ENCODE data around the gene RASSF5. TPM values are rescaled to one million over a fixed set of nuclear protein-coding genes. Genes with fewer than 3 reads are reported as not detected.
"Not testable (repeated sequence)": the region's sequence is repeated elsewhere in the genome, so short reads cannot be mapped to it uniquely, and the experiment has no call there.

Gene RASSF5
- total and polyA plus RNA-seq, 8 donors, result 6.7 to 22.3 (median 12.5) TPM

DNA sequence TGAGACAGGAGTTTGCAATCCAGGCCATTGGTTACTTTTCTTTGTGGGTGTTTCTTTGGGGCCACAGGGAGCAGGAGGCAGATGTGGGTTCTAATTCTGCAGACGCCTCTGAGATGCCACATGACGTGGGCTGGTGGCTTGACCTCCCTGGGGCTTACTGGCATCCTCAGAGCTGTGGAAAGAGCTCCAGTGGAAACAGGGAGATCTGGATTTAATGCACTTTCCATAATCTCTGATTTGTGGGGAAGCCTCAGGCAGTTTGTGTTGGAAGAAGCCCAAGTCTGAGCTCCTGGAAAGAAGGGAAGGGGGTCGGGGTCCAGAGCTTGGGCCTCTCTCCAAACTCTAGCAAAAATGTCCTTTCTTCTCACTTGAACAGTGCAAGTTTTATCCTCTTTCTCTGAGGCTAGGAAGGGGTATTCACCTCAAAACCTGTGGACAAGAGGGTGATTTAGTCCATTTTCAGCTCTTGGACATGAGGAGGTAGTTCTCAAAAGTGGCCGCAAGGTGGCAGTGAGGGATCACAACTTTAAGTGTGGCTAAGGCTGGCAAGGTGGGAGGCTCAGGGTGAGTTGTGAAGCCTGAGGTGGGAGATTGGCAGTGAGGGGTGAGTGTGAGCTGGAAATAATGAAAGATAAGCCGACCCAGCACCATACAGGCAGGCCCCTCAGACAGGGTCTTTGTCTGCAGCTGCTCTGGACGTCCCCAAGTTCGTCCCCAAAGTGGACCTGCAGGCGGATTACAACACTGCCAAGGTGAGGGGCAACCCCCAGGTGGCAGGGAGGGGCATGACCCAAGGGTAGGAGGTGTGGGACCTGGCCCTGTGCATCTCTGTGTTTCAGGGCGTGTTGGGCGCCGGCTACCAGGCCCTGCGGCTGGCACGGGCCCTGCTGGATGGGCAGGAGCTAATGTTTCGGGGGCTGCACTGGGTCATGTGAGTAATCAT lies 27.9 kb upstream of the RASSF5 start:
- WGBS, 2 donors, result 77 to 80% methylated on average over 14 of the region's 14 CpGs
- no peaks in the 10 kb centered on the region for H3K9me3 ChIP-seq
- no peaks in the 10 kb centered on the region for H3K27me3 ChIP-seq
- no peak for FAIRE-seq
- intact Hi-C loops (cut with DNase I), result loop anchor here in 1 of 3 donors (10.0 kb wide), 2 partner anchors 185 to 435 kb away; no protein-coding TSS in a partner anchor
- no peak overlapping the region for H3K4me3 ChIP-seq
- no peaks in the 10 kb centered on the region for H3K4me1 ChIP-seq
- no peaks in the 10 kb centered on the region for H3K36me3 ChIP-seq
- no peak overlapping the region for H3K27ac ChIP-seq
- peak in 5 of 6 donors; percentile 42 to 80 (median 65) for DNase-seq
- ATAC-seq, result peak; percentile 55 to 85 (median 76)
- TF ChIP-seq, protein P1, sequence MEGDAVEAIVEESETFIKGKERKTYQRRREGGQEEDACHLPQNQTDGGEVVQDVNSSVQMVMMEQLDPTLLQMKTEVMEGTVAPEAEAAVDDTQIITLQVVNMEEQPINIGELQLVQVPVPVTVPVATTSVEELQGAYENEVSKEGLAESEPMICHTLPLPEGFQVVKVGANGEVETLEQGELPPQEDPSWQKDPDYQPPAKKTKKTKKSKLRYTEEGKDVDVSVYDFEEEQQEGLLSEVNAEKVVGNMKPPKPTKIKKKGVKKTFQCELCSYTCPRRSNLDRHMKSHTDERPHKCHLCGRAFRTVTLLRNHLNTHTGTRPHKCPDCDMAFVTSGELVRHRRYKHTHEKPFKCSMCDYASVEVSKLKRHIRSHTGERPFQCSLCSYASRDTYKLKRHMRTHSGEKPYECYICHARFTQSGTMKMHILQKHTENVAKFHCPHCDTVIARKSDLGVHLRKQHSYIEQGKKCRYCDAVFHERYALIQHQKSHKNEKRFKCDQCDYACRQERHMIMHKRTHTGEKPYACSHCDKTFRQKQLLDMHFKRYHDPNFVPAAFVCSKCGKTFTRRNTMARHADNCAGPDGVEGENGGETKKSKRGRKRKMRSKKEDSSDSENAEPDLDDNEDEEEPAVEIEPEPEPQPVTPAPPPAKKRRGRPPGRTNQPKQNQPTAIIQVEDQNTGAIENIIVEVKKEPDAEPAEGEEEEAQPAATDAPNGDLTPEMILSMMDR (IDR thresholded peaks at IDR 0.05), result peak; percentile 62 to 77 (median 64)

DNA sequence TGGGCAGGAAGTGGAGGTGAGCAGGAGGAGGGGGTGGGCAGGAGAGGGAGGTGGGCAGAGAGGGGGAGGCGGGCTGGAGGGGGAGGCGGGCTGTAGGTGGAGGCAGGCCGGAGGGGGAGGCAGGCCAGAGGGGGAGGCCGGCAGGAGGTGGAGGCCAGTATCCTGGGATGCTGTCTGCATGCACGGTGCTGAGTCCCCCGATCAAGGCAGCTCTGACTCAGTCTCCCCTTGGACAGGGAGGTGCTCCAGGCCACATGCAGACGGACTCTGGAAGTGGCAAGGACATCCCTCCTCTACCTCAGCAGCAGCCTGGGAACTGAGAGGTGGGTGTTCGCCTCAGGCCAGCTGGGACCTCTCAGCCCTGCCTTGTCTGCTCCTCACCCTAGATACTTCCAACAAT lies 27.1 kb upstream of the RASSF5 start:
- 85 to 90% methylated on average over 4 to 8 of the region's 8 CpGs for WGBS, 2 donors
- intact Hi-C loops (cut with DNase I), result loop anchor here in 1 of 3 donors (10.0 kb wide), 2 partner anchors 185 to 435 kb away; no protein-coding TSS in a partner anchor
- FAIRE-seq, result no peak
- Histone ChIP-seq H3K9me3 (no peaks in the 10 kb centered on the region), H3K27ac (no peak overlapping the region), H3K36me3 (no peaks in the 10 kb centered on the region), H3K27me3 (no peaks in the 10 kb centered on the region), H3K4me1 (no peaks in the 10 kb centered on the region), H3K4me3 (no peak overlapping the region)
- DNase-seq, result no peak
- ATAC-seq, result no peak
- TF ChIP-seq, protein P1 (IDR thresholded peaks at IDR 0.05), result no peak

DNA sequence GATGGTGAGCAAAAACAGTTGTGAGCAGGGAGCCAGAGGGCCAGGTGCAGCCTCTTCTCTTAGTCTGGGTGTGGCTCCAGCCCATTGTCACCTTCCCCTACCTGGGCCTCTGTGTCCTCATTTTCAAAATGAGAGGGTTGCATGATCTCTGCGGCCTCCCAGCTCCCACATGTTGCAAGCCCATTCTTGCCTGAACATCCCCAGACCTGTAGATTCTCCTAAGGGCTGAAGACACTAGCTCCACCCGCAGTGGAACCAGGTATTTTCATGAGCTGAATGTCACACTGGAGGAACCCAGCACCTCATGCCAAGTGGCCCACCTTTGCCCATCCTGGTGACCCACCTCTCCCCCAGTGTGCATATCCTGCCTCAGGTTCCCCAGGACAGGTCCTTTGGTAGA lies 24.7 kb upstream of the RASSF5 start:
- Histone ChIP-seq H3K27me3 (no peaks in the 10 kb centered on the region), H3K4me3 (no peak overlapping the region), H3K36me3 (no peaks in the 10 kb centered on the region), H3K9me3 (no peaks in the 10 kb centered on the region), H3K27ac (no peak overlapping the region), H3K4me1 (no peaks in the 10 kb centered on the region)
- intact Hi-C loops (cut with DNase I), result loop anchor here in 1 of 3 donors (10.0 kb wide), 2 partner anchors 182 to 432 kb away; no protein-coding TSS in a partner anchor
- no peak for FAIRE-seq
- WGBS, 2 donors, result 90 to 100% methylated on average over 2 of the region's 2 CpGs
- TF ChIP-seq, protein P1 (IDR thresholded peaks at IDR 0.05), result no peak
- DNase-seq, result no peak
- no peak for ATAC-seq

DNA sequence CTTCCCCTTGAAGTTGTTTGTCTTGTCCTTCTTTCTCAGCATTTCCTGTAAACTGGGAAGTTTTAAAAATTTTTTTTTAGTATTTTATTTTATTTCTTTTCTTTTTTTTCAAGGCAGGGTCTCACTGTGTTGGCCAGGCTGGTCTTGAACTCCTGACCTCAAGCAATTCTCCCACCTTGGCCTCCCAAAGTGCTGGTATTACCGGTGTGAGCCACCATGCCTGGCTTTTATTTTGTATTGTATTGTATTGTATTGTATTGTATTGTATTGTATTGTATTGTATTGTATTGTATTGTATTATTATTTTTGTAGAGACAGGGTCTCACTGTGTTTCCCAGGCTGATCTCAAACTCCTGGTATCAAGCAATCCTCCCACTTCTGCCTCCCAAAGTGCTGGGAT lies 23.5 kb upstream of the RASSF5 start:
- H3K36me3 ChIP-seq, H3K27me3 ChIP-seq, ATAC-seq, FAIRE-seq, H3K4me3 ChIP-seq, H3K4me1 ChIP-seq, H3K27ac ChIP-seq, H3K9me3 ChIP-seq, DNase-seq: not testable (repeated sequence)
- intact Hi-C loops (cut with DNase I), result loop anchor here in 1 of 3 donors (10.0 kb wide), 2 partner anchors 181 to 431 kb away; no protein-coding TSS in a partner anchor
- 92 to 94% methylated on average over 1 of the region's 1 CpG for WGBS, 2 donors

DNA sequence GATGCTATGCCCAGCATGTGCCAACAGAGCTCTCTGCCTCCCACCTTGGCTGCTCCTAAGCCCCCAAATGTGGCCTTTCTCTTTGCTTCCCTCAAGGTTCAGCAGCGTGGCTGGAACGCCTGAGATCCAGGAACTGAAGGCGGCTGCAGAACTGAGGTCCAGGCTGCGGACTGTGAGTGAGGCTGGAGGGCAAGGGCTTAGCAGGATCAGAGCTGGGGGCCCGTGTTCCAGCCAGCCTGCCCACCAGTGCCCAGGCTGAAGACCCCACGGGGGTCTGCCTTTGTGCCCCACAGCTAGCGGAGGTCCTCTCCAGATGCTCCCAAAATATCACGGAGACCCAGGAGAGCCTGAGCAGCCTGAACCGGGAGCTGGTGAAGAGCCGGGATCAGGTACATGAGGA lies 22.4 kb upstream of the RASSF5 start:
- Histone ChIP-seq H3K27me3 (no peaks in the 10 kb centered on the region), H3K4me3 (no peak overlapping the region), H3K4me1 (no peaks in the 10 kb centered on the region), H3K9me3 (no peaks in the 10 kb centered on the region), H3K36me3 (no peaks in the 10 kb centered on the region), H3K27ac (no peak overlapping the region)
- TF ChIP-seq, protein P1 (IDR thresholded peaks at IDR 0.05), result no peak
- no peak for FAIRE-seq
- intact Hi-C loops (cut with DNase I), result loop anchor here (5.0 to 10.0 kb wide), 4 partner anchors 97 to 430 kb away; no protein-coding TSS in a partner anchor
- 86% methylated on average over 10 of the region's 10 CpGs for WGBS, 2 donors
- no peak for ATAC-seq
- no peak for DNase-seq
